Naive thymus-derived CD8-positive, alpha-beta T cell (primary cell): ENCODE measurements around the gene TTC21A. TPM values are rescaled to one million over a fixed set of nuclear protein-coding genes. Genes with fewer than 3 reads are reported as not detected.

Source experiments
- ATAC-seq, 2 donors: fragments of 150-1000 bp; cut with Tn5 transposase in 1 of 2; sonication (Bioruptor Pico), chemical (Tn5 transposase) in 1 of 2; 1 replicate in 1 of 2; 2 replicates in 1 of 2; pipeline ENCODE4 v1.10.0; 2021; ENCODE audit warnings: mild to moderate bottlenecking in 2 of 2, moderate library complexity in 2 of 2
- POLR2A ChIA-PET: fragments of 350-600 bp; sonication (Branson Sonifier 250); formaldehyde crosslinking; loops from one replicate; lab custom pipeline; 2021; ENCODE audit warnings: antibody characterized with exemption; lab: Charles Lee
- DNase-seq, 10 donors: peaks; one replicate each; pipeline versions ENCODE4 v3.0.0 to v3.0.0-alpha.2; 2020 to 2022
- H3K27ac Mint-ChIP-seq, 10 donors: one replicate each; pipeline ENCODE4 v1.8.0; 2020 to 2022; ENCODE audit warnings: mild to moderate bottlenecking in 10 of 10, mixed read lengths in 10 of 10, moderate library complexity in 4 of 10, inconsistent platforms in 1 of 10
- H3K27me3 Mint-ChIP-seq, 5 donors: one replicate each; pipeline ENCODE4 v1.8.0; 2021 to 2022; ENCODE audit warnings: mixed read lengths in 5 of 5
- H3K36me3 Mint-ChIP-seq, 3 donors: one replicate each; pipeline ENCODE4 v1.8.0; 2020 to 2022; ENCODE audit warnings: mixed read lengths in 3 of 3, mild to moderate bottlenecking in 2 of 3, inconsistent platforms in 1 of 3
- H3K4me1 Mint-ChIP-seq, 4 donors: one replicate each; pipeline ENCODE4 v1.8.0; 2021 to 2022; ENCODE audit warnings: mixed read lengths in 4 of 4
- H3K4me3 Mint-ChIP-seq, 10 donors: one replicate each; pipeline ENCODE4 v1.8.0; 2020 to 2022; ENCODE audit warnings: mild to moderate bottlenecking in 10 of 10, mixed read lengths in 10 of 10, moderate library complexity in 6 of 10, inconsistent platforms in 1 of 10
- H3K9me3 Mint-ChIP-seq, 9 donors: one replicate each; pipeline ENCODE4 v1.8.0; 2020 to 2022; ENCODE audit warnings: mixed read lengths in 9 of 9, mild to moderate bottlenecking in 3 of 9, inconsistent platforms in 1 of 9, moderate library complexity in 1 of 9
- polyA plus RNA-seq, 3 donors: library from polyadenylated mRNA; unstranded; fragments of 300-500 nt; fragmentation: Illumina TruSeq; gene quantifications; one replicate each; pipeline ENCODE4 v1.2.3, GENCODE V29; 2021
- total RNA-seq, 8 experiments: library from RNA in 2 of 8; stranded (reverse) in 2 of 8; gene quantifications; one replicate each; pipeline ENCODE4 v1.2.3 and lab custom pipeline; 2021 to 2026

Gene TTC21A
- total and polyA plus RNA-seq, 5 experiments from 2014 or later = 0.50 to 8.7 (median 0.94) TPM

GRCh38 chr3:39108200-39108710 lies 775 bp downstream of the TTC21A start:
- H3K27me3 Mint-ChIP-seq = no peaks in the 10 kb centered on the region
- no peaks in the 10 kb centered on the region for H3K36me3 Mint-ChIP-seq
- peaks cover 41 to 52% (median 50%) of the 10 kb centered on the region in 4 donors for H3K4me1 Mint-ChIP-seq
- peak overlapping the region; percentile 87 to 97 (median 92) for H3K4me3 Mint-ChIP-seq
- H3K9me3 Mint-ChIP-seq = no peaks in the 10 kb centered on the region
- POLR2A ChIA-PET = interaction anchor here (0.8 to 1.6 kb wide), 7 partner anchors 11 to 70 kb away, joined by 3 to 6 read pairs (median 4); no protein-coding TSS in a partner anchor
- peak overlapping the region; percentile 71 to 95 (median 90) for H3K27ac Mint-ChIP-seq
- DNase-seq = peak in 6 of 10 donors; percentile 16 to 63 (median 48)
- ATAC-seq = peak; percentile 36 to 66

GRCh38 chr3:39109086-39109485 lies 1.6 kb downstream of the TTC21A start:
- peak overlapping the region in 5 of 10 donors; percentile 54 to 95 (median 87) for H3K27ac Mint-ChIP-seq
- POLR2A ChIA-PET = interaction anchor here (0.8 to 1.6 kb wide), 5 partner anchors 34 to 69 kb away, joined by 3 to 5 read pairs (median 4); no protein-coding TSS in a partner anchor
- H3K4me1 Mint-ChIP-seq = peaks cover 37 to 47% (median 44%) of the 10 kb centered on the region in 4 donors
- no peaks in the 10 kb centered on the region for H3K27me3 Mint-ChIP-seq
- no peaks in the 10 kb centered on the region for H3K36me3 Mint-ChIP-seq
- H3K4me3 Mint-ChIP-seq = peak overlapping the region in 4 of 10 donors; percentile 9 to 97 (median 88)
- DNase-seq = no peak
- ATAC-seq = no peak
- H3K9me3 Mint-ChIP-seq = no peaks in the 10 kb centered on the region

- Mint-ChIP-seq H3K9me3 (no peaks in the 10 kb centered on the region), H3K36me3 (no peaks in the 10 kb centered on the region), H3K4me3 (no peak overlapping the region), H3K27ac (peak overlapping the region in 2 of 10 donors; percentile 69 to 87), H3K4me1 (peaks cover 35 to 39% (median 39%) of the 10 kb centered on the region in 4 donors), H3K27me3 (no peaks in the 10 kb centered on the region)
- ATAC-seq = no peak
- no peak for DNase-seq
- POLR2A ChIA-PET = no interaction called here
Measured at GRCh38 chr3:39110041-39110639, 2.7 kb downstream of the TTC21A start.

- Mint-ChIP-seq H3K4me1 (peaks cover 20 to 21% (median 20%) of the 10 kb centered on the region in 4 donors), H3K27ac (no peak overlapping the region), H3K36me3 (no peaks in the 10 kb centered on the region), H3K27me3 (no peaks in the 10 kb centered on the region), H3K9me3 (no peaks in the 10 kb centered on the region), H3K4me3 (no peak overlapping the region)
- DNase-seq (no peak), ATAC-seq (no peak)
- POLR2A ChIA-PET = no interaction called here
Measured at GRCh38 chr3:39112113-39112512, 4.6 kb downstream of the TTC21A start.

- H3K9me3 Mint-ChIP-seq = no peaks in the 10 kb centered on the region
- DNase-seq (no peak), ATAC-seq (no peak)
- peak overlapping the region in 1 of 10 donors; percentile 25 for H3K27ac Mint-ChIP-seq
- POLR2A ChIA-PET = no interaction called here
- no peaks in the 10 kb centered on the region for H3K36me3 Mint-ChIP-seq
- peaks cover 20 to 21% (median 20%) of the 10 kb centered on the region in 4 donors for H3K4me1 Mint-ChIP-seq
- no peaks in the 10 kb centered on the region for H3K27me3 Mint-ChIP-seq
- H3K4me3 Mint-ChIP-seq = no peak overlapping the region
Measured at GRCh38 chr3:39112535-39112934, 5.1 kb downstream of the TTC21A start.

GRCh38 chr3:39113291-39113690 lies 5.8 kb downstream of the TTC21A start:
- DNase-seq = no peak
- no peak overlapping the region for H3K4me3 Mint-ChIP-seq
- no peaks in the 10 kb centered on the region for H3K36me3 Mint-ChIP-seq
- H3K27ac Mint-ChIP-seq = no peak overlapping the region
- H3K27me3 Mint-ChIP-seq = no peaks in the 10 kb centered on the region
- H3K4me1 Mint-ChIP-seq = peaks cover 13% of the 10 kb centered on the region in 4 donors
- ATAC-seq = no peak
- no peaks in the 10 kb centered on the region for H3K9me3 Mint-ChIP-seq
- POLR2A ChIA-PET = no interaction called here

GRCh38 chr3:39114456-39114855 lies 7.0 kb downstream of the TTC21A start:
- ATAC-seq (no peak), DNase-seq (no peak)
- Mint-ChIP-seq H3K36me3 (no peaks in the 10 kb centered on the region), H3K27me3 (no peaks in the 10 kb centered on the region), H3K27ac (peak overlapping the region in 1 of 10 donors; percentile 14), H3K4me1 (peaks cover under 1 to 2% (median 1%) of the 10 kb centered on the region in 4 donors), H3K9me3 (no peaks in the 10 kb centered on the region), H3K4me3 (no peak overlapping the region)
- POLR2A ChIA-PET = no interaction called here

- Mint-ChIP-seq H3K9me3 (no peaks in the 10 kb centered on the region), H3K4me3 (no peak overlapping the region), H3K27ac (peak overlapping the region in 1 of 10 donors; percentile 68), H3K27me3 (no peaks in the 10 kb centered on the region), H3K4me1 (peaks cover 0 to 1% (median under 1%) of the 10 kb centered on the region in 4 donors), H3K36me3 (no peaks in the 10 kb centered on the region)
- no peak for ATAC-seq
- POLR2A ChIA-PET = no interaction called here
- no peak for DNase-seq
Measured at GRCh38 chr3:39115870-39116269, 8.4 kb downstream of the TTC21A start.

GRCh38 chr3:39118079-39118478 lies 10.6 kb downstream of the TTC21A start:
- Mint-ChIP-seq H3K4me3 (peak overlapping the region in 1 of 10 donors; percentile 50), H3K27me3 (no peaks in the 10 kb centered on the region), H3K4me1 (peaks cover 0 to 15% (median under 1%) of the 10 kb centered on the region in 4 donors), H3K36me3 (no peaks in the 10 kb centered on the region), H3K27ac (no peak overlapping the region), H3K9me3 (no peaks in the 10 kb centered on the region)
- ATAC-seq (no peak), DNase-seq (no peak)
- POLR2A ChIA-PET = no interaction called here

GRCh38 chr3:39118931-39119660 lies 11.6 kb downstream of the TTC21A start:
- POLR2A ChIA-PET = interaction anchor here (1.3 kb wide), 1 partner anchor 11 kb away, joined by 3 read pairs; the partner anchor contains the start of genes GORASP1 and TTC21A
- no peak for DNase-seq
- H3K27ac Mint-ChIP-seq = no peak overlapping the region

GRCh38 chr3:39121621-39122020 lies 14.1 kb downstream of the TTC21A start:
- Mint-ChIP-seq H3K36me3 (no peaks in the 10 kb centered on the region), H3K9me3 (no peaks in the 10 kb centered on the region), H3K27me3 (no peaks in the 10 kb centered on the region), H3K4me1 (peaks cover 3 to 24% (median 5%) of the 10 kb centered on the region in 4 donors), H3K27ac (peak overlapping the region in 2 of 10 donors; percentile 48 to 51), H3K4me3 (no peak overlapping the region)
- peak in 1 of 10 donors; percentile 23 for DNase-seq
- POLR2A ChIA-PET = no interaction called here
- ATAC-seq = no peak

More at GRCh38 chr3:39118931-39119660, 11.6 kb downstream of the TTC21A start:
- H3K36me3 Mint-ChIP-seq = no peaks in the 10 kb centered on the region
- no peaks in the 10 kb centered on the region for H3K27me3 Mint-ChIP-seq
- H3K9me3 Mint-ChIP-seq = no peaks in the 10 kb centered on the region
- H3K4me3 Mint-ChIP-seq = no peak overlapping the region
- H3K4me1 Mint-ChIP-seq = peaks cover 0 to 17% (median under 1%) of the 10 kb centered on the region in 4 donors
- no peak for ATAC-seq

GRCh38 chr3:39122813-39123212 lies 15.3 kb downstream of the TTC21A start:
- Mint-ChIP-seq H3K27me3 (no peaks in the 10 kb centered on the region), H3K36me3 (no peaks in the 10 kb centered on the region), H3K4me1 (peaks cover 14 to 36% (median 17%) of the 10 kb centered on the region in 4 donors), H3K4me3 (no peak overlapping the region), H3K27ac (no peak overlapping the region), H3K9me3 (no peaks in the 10 kb centered on the region)
- POLR2A ChIA-PET = interaction anchor here (1.1 kb wide), 1 partner anchor 170 kb away, joined by 4 read pairs; no protein-coding TSS in a partner anchor
- ATAC-seq = no peak
- DNase-seq = no peak
